Measurements from ENCODE around the gene TYW5. TPM values are rescaled to one million over a fixed set of nuclear protein-coding genes. Genes with fewer than 3 reads are reported as not detected.

The TYW5 gene
- total and polyA plus RNA-seq, 2 of the 13 experiments (the other 11 are each of a cell fraction or from before 2014, with no cell fraction given): 8.3 to 14.6 TPM

DNA sequence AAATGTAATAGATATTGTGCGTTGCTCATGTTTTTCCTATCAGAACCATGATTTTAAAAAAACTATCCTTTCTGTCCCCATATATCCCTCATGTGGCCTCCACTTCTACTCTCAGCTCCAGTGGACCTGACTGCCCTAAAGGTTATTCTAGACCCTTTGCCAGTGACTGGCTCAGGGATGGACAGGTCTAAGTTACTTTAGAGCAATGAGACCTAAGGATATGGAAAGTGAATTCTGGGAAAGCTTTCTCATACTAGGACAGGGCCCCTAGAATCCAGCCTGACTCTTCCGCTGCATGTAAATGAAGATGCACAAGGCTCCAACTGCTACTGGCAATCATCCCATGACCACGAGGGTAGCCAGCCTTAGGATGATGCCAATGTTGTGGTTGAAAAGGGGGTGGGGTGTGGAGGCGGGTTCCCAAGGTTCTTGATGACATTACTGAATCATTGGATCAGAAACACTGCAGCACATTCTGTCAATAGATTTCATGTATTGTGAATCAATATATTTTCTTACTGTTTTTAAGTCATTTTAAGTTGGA lies 22.9 kb downstream of the TYW5 start:
- no peak for DNase-seq (ENCODE audit: low spot score)
- Histone ChIP-seq H3K36me3 (replicated peaks in 1 of 2; ENCODE audit: control insufficient read depth in 1 of 2, insufficient read depth in 2 of 2, low read length in 2 of 2) (peaks cover 3 to 38% of the 10 kb centered on the region in 2 experiments), H3K9ac (ENCODE audit: insufficient read depth, low read depth, low read length) (no peak overlapping the region), H3K27ac (ENCODE audit: extremely low read length, insufficient read depth, low read length) (no peak overlapping the region), H3K9me3 (ENCODE audit: low read length) (no peaks in the 10 kb centered on the region), H3K4me2 (ENCODE audit: low read depth, low read length) (no peak overlapping the region), H3K79me2 (ENCODE audit: insufficient read depth, low read length) (no peaks in the 10 kb centered on the region), H4K20me1 (ENCODE audit: insufficient read depth, low read length) (no peaks in the 10 kb centered on the region), H3K27me3 (ENCODE audit: control insufficient read depth in 1 of 2, insufficient read depth in 2 of 2, low read length in 2 of 2) (no peaks in the 10 kb centered on the region), H3K4me1 (ENCODE audit: insufficient read depth, low read length) (no peaks in the 10 kb centered on the region), H2AFZ (ENCODE audit: low read length) (no peak overlapping the region), H3K4me3 (replicated peaks in 1 of 3; ENCODE audit: insufficient read depth in 1 of 3, low read depth in 2 of 3, low read length in 3 of 3) (no peak overlapping the region)
- ChIA-PET CTCF (ENCODE audit: low intra/inter-chr PET ratio, low total read pairs) (no interaction called here), POLR2A (no interaction called here)
- WGBS (ENCODE audit: low lambda C conversion rate): 93% methylated on average over 4 of the region's 4 CpGs
- BruUV-seq (replicated peaks): TSS peak; percentile 6
- ATAC-seq: peak; percentile 48
- TF ChIP-seq RBM22 (optimal IDR thresholded peaks at IDR 0.05; ENCODE audit: low read length): peak; percentile 53
- no peak for TF ChIP-seq PREB (CRISPR knock-in tag; IDR thresholded peaks at IDR 0.05)
- TF ChIP-seq POLR2G (IDR thresholded peaks at IDR 0.05; ENCODE audit: low read depth, low read length): 0 out of 2 replicates have a peak, but pooled peaks have one; percentile 20
- in situ Hi-C loops (cut with HindIII; ENCODE audit: extremely low pct_ligation_motif_present, low pct_unique_long_range_greater_than_20kb) (no loop called here), intact Hi-C loops (cut with micrococcal nuclease; ENCODE audit: unreplicated experiment) (no loop called here)
- no peak for FAIRE-seq

- WGBS (ENCODE audit: low lambda C conversion rate): 97% methylated on average over 2 of the region's 2 CpGs
- Histone ChIP-seq H4K20me1 (ENCODE audit: insufficient read depth, low read length) (no peaks in the 10 kb centered on the region), H3K36me3 (replicated peaks in 1 of 2; ENCODE audit: control insufficient read depth in 1 of 2, insufficient read depth in 2 of 2, low read length in 2 of 2) (peaks cover 2 to 41% of the 10 kb centered on the region in 2 experiments), H3K9me3 (ENCODE audit: low read length) (no peaks in the 10 kb centered on the region), H3K4me3 (replicated peaks in 1 of 3; ENCODE audit: insufficient read depth in 1 of 3, low read depth in 2 of 3, low read length in 3 of 3) (no peak overlapping the region), H2AFZ (ENCODE audit: low read length) (no peak overlapping the region), H3K4me1 (ENCODE audit: insufficient read depth, low read length) (no peaks in the 10 kb centered on the region), H3K79me2 (ENCODE audit: insufficient read depth, low read length) (peaks cover 7% of the 10 kb centered on the region), H3K27ac (ENCODE audit: extremely low read length, insufficient read depth, low read length) (no peak overlapping the region), H3K9ac (ENCODE audit: insufficient read depth, low read depth, low read length) (no peak overlapping the region), H3K27me3 (ENCODE audit: control insufficient read depth in 1 of 2, insufficient read depth in 2 of 2, low read length in 2 of 2) (no peaks in the 10 kb centered on the region), H3K4me2 (ENCODE audit: low read depth, low read length) (no peak overlapping the region)
- ATAC-seq (peak; percentile 62), FAIRE-seq (no peak), DNase-seq (ENCODE audit: low spot score) (no peak)
- ChIA-PET POLR2A (no interaction called here), CTCF (ENCODE audit: low intra/inter-chr PET ratio, low total read pairs) (no interaction called here)
- intact Hi-C loops (cut with micrococcal nuclease; ENCODE audit: unreplicated experiment): no loop called here
- in situ Hi-C loops (cut with HindIII; ENCODE audit: extremely low pct_ligation_motif_present, low pct_unique_long_range_greater_than_20kb): no loop called here
- BruUV-seq (replicated peaks): no TSS peak
- TF ChIP-seq BORCS8-MEF2B (CRISPR knock-in tag; IDR thresholded peaks at IDR 0.05) (no peak), POLR2G (IDR thresholded peaks at IDR 0.05; ENCODE audit: low read depth, low read length) (peak; percentile 37; the same call in 1 of the 2 replicates), ZNF574 (CRISPR knock-in tag; IDR thresholded peaks at IDR 0.05) (no peak), SIN3A (IDR thresholded peaks at IDR 0.05; ENCODE audit: borderline replicate concordance, low read depth, low read length) (no peak), PHB2 (IDR thresholded peaks at IDR 0.05; ENCODE audit: partially characterized antibody) (no peak)
- TF ChIP-seq, protein P1, sequence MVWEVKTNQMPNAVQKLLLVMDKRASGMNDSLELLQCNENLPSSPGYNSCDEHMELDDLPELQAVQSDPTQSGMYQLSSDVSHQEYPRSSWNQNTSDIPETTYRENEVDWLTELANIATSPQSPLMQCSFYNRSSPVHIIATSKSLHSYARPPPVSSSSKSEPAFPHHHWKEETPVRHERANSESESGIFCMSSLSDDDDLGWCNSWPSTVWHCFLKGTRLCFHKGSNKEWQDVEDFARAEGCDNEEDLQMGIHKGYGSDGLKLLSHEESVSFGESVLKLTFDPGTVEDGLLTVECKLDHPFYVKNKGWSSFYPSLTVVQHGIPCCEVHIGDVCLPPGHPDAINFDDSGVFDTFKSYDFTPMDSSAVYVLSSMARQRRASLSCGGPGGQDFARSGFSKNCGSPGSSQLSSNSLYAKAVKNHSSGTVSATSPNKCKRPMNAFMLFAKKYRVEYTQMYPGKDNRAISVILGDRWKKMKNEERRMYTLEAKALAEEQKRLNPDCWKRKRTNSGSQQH (CRISPR knock-in tag; IDR thresholded peaks at IDR 0.05; ENCODE audit: low read depth): no peak
- TF ChIP-seq, protein P2, sequence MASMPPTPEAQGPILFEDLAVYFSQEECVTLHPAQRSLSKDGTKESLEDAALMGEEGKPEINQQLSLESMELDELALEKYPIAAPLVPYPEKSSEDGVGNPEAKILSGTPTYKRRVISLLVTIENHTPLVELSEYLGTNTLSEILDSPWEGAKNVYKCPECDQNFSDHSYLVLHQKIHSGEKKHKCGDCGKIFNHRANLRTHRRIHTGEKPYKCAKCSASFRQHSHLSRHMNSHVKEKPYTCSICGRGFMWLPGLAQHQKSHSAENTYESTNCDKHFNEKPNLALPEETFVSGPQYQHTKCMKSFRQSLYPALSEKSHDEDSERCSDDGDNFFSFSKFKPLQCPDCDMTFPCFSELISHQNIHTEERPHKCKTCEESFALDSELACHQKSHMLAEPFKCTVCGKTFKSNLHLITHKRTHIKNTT (CRISPR knock-in tag; IDR thresholded peaks at IDR 0.05): no peak
- TF ChIP-seq, protein P3, sequence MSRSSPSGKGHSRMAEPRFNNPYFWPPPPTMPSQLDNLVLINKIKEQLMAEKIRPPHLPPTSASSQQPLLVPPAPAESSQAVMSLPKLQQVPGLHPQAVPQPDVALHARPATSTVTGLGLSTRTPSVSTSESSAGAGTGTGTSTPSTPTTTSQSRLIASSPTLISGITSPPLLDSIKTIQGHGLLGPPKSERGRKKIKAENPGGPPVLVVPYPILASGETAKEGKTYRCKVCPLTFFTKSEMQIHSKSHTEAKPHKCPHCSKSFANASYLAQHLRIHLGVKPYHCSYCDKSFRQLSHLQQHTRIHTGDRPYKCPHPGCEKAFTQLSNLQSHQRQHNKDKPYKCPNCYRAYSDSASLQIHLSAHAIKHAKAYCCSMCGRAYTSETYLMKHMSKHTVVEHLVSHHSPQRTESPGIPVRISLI (CRISPR knock-in tag; IDR thresholded peaks at IDR 0.05; ENCODE audit: borderline replicate concordance): peak; percentile 15; the same call in 1 of the 2 replicates
Measured at GRCh38 chr2:199929262-199929661, 26.0 kb downstream of the TYW5 start.
